HCT116 (cell line): ENCODE data around the gene EGFLAM. TPM values are rescaled to one million over a fixed set of nuclear protein-coding genes. Genes with fewer than 3 reads are reported as not detected.
A peak's percentile ranks its signal among the peaks of the same experiment; 100 is the strongest.

ENCODE experiments used
- ATAC-seq: fragments of 200-7000 bp; cut with Tn5 transposase; 2 replicates; pipeline ENCODE4 v1.9.1; 2020; ENCODE audit warnings: mild to moderate bottlenecking, moderate library complexity
- BruUV-seq: library from RNA; stranded (reverse); fragments of 400-500 nt; replicated peaks from 2 replicates; lab custom pipeline; 2021; lab: Mats Ljungman, UMichigan
- CTCF ChIA-PET: fragments of 300-600 bp; sonication (Branson Sonifier 250); formaldehyde crosslinking; loops from one replicate; lab custom pipeline; 2021; ENCODE audit warnings: antibody characterized with exemption; lab: Charles Lee
- POLR2A ChIA-PET: fragments of 300-600, 350-600 bp; sonication (Branson Sonifier 250); formaldehyde crosslinking; loops from one replicate; lab custom pipeline; 2021; ENCODE audit warnings: antibody characterized with exemption; lab: Charles Lee
- RAD21 ChIA-PET, 2 experiments: fragments of 300-600 bp; sonication (Branson Sonifier 250); formaldehyde crosslinking; loops; one replicate each; lab custom pipeline; 2023; ENCODE audit warnings: low total read pairs in 2 of 2; ENCODE audit not compliant: uncharacterized antibody in 2 of 2, unreplicated experiment in 2 of 2, low non-redundant PET in 1 of 2; lab: Charles Lee
- DNase-seq: peaks from one replicate; pipeline ENCODE4 v3.0.0-alpha.2; 2010; ENCODE audit warnings: low read depth, low spot score
- H2AFZ ChIP-seq: fragments of 200-600 bp; shearing (Covaris generic), sonication (generic); 2 replicates; pipeline ENCODE4 v1.6.1; 2017; ENCODE audit warnings: low read depth, mixed run types, mixed read lengths, antibody characterized with exemption, low read length; ENCODE audit not compliant: poor library complexity, severe bottlenecking
- H3K27ac ChIP-seq: 2 replicates; pipeline ENCODE4 v1.5.1; 2012; ENCODE audit warnings: low read depth, low read length
- H3K27me3 ChIP-seq: fragments of 200-600 bp; sonication (generic); 2 replicates; pipeline ENCODE4 v1.6.1; 2016; ENCODE audit warnings: mixed run types, low read length, mixed read lengths; ENCODE audit not compliant: insufficient read depth
- H3K36me3 ChIP-seq, 2 experiments: fragments of 200-500 bp in 1 of 2; fragments of 200-600 bp in 1 of 2; sonication (Bioruptor generic) in 1 of 2; sonication (generic) in 1 of 2; 2 replicates each; pipeline versions ENCODE4 v1.5.1 to v1.6.1; 2014 to 2016; ENCODE audit warnings: low read length in 2 of 2, inconsistent platforms in 1 of 2, mixed read lengths in 1 of 2, mixed run types in 1 of 2; ENCODE audit not compliant: insufficient read depth in 2 of 2, control insufficient read depth in 1 of 2
- H3K4me1 ChIP-seq, 2 experiments: fragments of 200-600 bp in 1 of 2; sonication (generic) in 1 of 2; 2 replicates each; pipeline versions ENCODE4 v1.5.1 to v1.6.1; 2012 to 2017; ENCODE audit warnings: low read length in 2 of 2, inconsistent platforms in 1 of 2, mild to moderate bottlenecking in 1 of 2, mixed read lengths in 1 of 2, mixed run types in 1 of 2, moderate library complexity in 1 of 2; ENCODE audit not compliant: insufficient read depth in 2 of 2, control insufficient read depth in 1 of 2
- H3K4me2 ChIP-seq: fragments of 200-600 bp; sonication (generic); 2 replicates; pipeline ENCODE4 v1.6.1; 2017; ENCODE audit warnings: mixed run types, low read length, mixed read lengths
- H3K4me3 ChIP-seq, 2 experiments: fragments of 200-600 bp in 1 of 2; sonication (generic) in 1 of 2; replicated peaks in 1 of 2; 2 replicates each; pipeline ENCODE4 v1.5.1; 2011 to 2016; ENCODE audit warnings: low read length in 2 of 2, control low read depth in 1 of 2, low read depth in 1 of 2, mild to moderate bottlenecking in 1 of 2, mixed read lengths in 1 of 2, mixed run types in 1 of 2
- H3K79me2 ChIP-seq: fragments of 200-600 bp; sonication (generic); 2 replicates; pipeline ENCODE4 v1.6.1; 2017; ENCODE audit warnings: mild to moderate bottlenecking, mixed run types, low read length, moderate library complexity, mixed read lengths; ENCODE audit not compliant: insufficient read depth
- H3K9ac ChIP-seq: fragments of 200-600 bp; sonication (generic); 2 replicates; pipeline ENCODE4 v1.6.1; 2016; ENCODE audit warnings: low read length, mixed read lengths
- H3K9me2 ChIP-seq: fragments of 200-600 bp; sonication (generic), shearing (Covaris generic); 2 replicates; pipeline ENCODE4 v1.6.1; 2017; ENCODE audit warnings: mixed run types, mild to moderate bottlenecking, moderate library complexity; ENCODE audit not compliant: insufficient read depth
- H3K9me3 ChIP-seq, 2 experiments: fragments of 200-500 bp in 1 of 2; fragments of 200-600 bp in 1 of 2; sonication (Bioruptor generic) in 1 of 2; sonication (generic) in 1 of 2; 2 replicates each; pipeline ENCODE4 v1.6.1; 2014 to 2017; ENCODE audit warnings: low read length in 2 of 2, mixed read lengths in 2 of 2, inconsistent platforms in 1 of 2, low read depth in 1 of 2, mild to moderate bottlenecking in 1 of 2, mixed run types in 1 of 2, moderate library complexity in 1 of 2; ENCODE audit not compliant: control insufficient read depth in 1 of 2, insufficient read depth in 1 of 2
- H4K20me1 ChIP-seq: fragments of 200-600 bp; sonication (generic), shearing (Covaris generic); 2 replicates; pipeline ENCODE4 v1.6.1; 2017; ENCODE audit warnings: mixed run types, mild to moderate bottlenecking, moderate library complexity; ENCODE audit not compliant: insufficient read depth
- ATF3 ChIP-seq: IDR thresholded peaks from 2 replicates; pipeline ENCODE4 v1.6.1; 2012
- EGR1 ChIP-seq: IDR thresholded peaks from 2 replicates; pipeline ENCODE4 v1.6.1; 2012; ENCODE audit warnings: low read depth
- ELF1 ChIP-seq: IDR thresholded peaks from 2 replicates; pipeline ENCODE4 v1.6.1; 2012; ENCODE audit warnings: low read depth, borderline replicate concordance
- EZH2phosphoT487 ChIP-seq: fragments of 200-600 bp; IDR thresholded peaks from 2 replicates; pipeline ENCODE4 v1.6.1; 2018; ENCODE audit warnings: antibody characterized with exemption, borderline replicate concordance
- RAD21 ChIP-seq: IDR thresholded peaks from 2 replicates; pipeline ENCODE4 v1.6.1; 2012; ENCODE audit warnings: low read depth, mild to moderate bottlenecking
- REST ChIP-seq: IDR thresholded peaks from 2 replicates; pipeline ENCODE4 v1.6.1; 2012; ENCODE audit warnings: low read depth
- SIN3A ChIP-seq: IDR thresholded peaks from 2 replicates; pipeline ENCODE4 v1.6.1; 2012; ENCODE audit warnings: low read depth
- SP1 ChIP-seq: IDR thresholded peaks from 2 replicates; pipeline ENCODE4 v1.6.1; 2012; ENCODE audit warnings: low read depth
- SRF ChIP-seq: IDR thresholded peaks from 2 replicates; pipeline ENCODE4 v1.6.1; 2012; ENCODE audit warnings: low read depth
- TCF7L2 ChIP-seq: IDR thresholded peaks from 2 replicates; pipeline ENCODE4 v1.7.0; 2011; ENCODE audit warnings: borderline replicate concordance, inconsistent platforms; ENCODE audit not compliant: insufficient read depth, insufficient read length; ENCODE audit errors: extremely low read depth
- ZBTB33 ChIP-seq: IDR thresholded peaks from 2 replicates; pipeline ENCODE4 v1.6.1; 2011; ENCODE audit warnings: mild to moderate bottlenecking, low read length, moderate library complexity; ENCODE audit not compliant: insufficient replicate concordance; ENCODE audit errors: extremely low read depth
- ZNF274 ChIP-seq: fragments of 200-500 bp; sonication (Bioruptor generic); IDR thresholded peaks from 2 replicates; pipeline ENCODE4 v1.6.1; 2014; ENCODE audit warnings: mild to moderate bottlenecking, low read depth, low read length, inconsistent platforms
- intact Hi-C: fragments of 100-400 bp; cut with micrococcal nuclease; formaldehyde crosslinking; loops from 2 replicates; pipeline ENCODE4 v1.10.0; 2022
- total RNA-seq: library from RNA; stranded (reverse); gene quantifications from one replicate; pipeline ENCODE4 v1.2.1, GENCODE V29; 2021; ENCODE audit not compliant: unreplicated experiment

The EGFLAM gene
- total RNA-seq, 1 experiment from 2014 or later, result not detected

- intact Hi-C loops, result loop anchor here (1.0 kb wide), 2 partner anchors 21 to 195 kb away; no protein-coding TSS in a partner anchor
- H3K4me2 ChIP-seq, result no peak overlapping the region
- no peak overlapping the region for H3K4me3 ChIP-seq
- H3K9me2 ChIP-seq, result no peaks in the 10 kb centered on the region
- H3K27ac ChIP-seq, result no peak overlapping the region
- ChIA-PET RAD21 (no interaction called here), POLR2A (no interaction called here)
- ATAC-seq, result no peak
- TF ChIP-seq EZH2phosphoT487, result no peak
- TF ChIP-seq, all 23 proteins: peak for 0
- no TSS peak for BruUV-seq
- DNase-seq, result no peak
- no peaks in the 10 kb centered on the region for H3K4me1 ChIP-seq
- H4K20me1 ChIP-seq, result no peaks in the 10 kb centered on the region
- no peaks in the 10 kb centered on the region for H3K9me3 ChIP-seq
- H3K9ac ChIP-seq, result no peak overlapping the region
- H3K79me2 ChIP-seq, result no peaks in the 10 kb centered on the region
- H2AFZ ChIP-seq, result no peak overlapping the region
- H3K36me3 ChIP-seq, result no peaks in the 10 kb centered on the region
- H3K27me3 ChIP-seq, result peaks cover 17% of the 10 kb centered on the region; the same call in 1 of the 2 replicates
- CTCF ChIA-PET, result interaction anchor here (1.0 to 1.5 kb wide), 3 partner anchors 9 to 195 kb away, joined by 3 to 6 read pairs (median 5); no protein-coding TSS in a partner anchor
These were observed 145.7 kb downstream of the EGFLAM start for GRCh38 chr5:38403877-38404635.

GRCh38 chr5:38404667-38405276 is 146.4 kb downstream of the EGFLAM start:
- DNase-seq (peak; percentile 37), ATAC-seq (peak; percentile 84)
- peaks cover 17% of the 10 kb centered on the region; the same call in 1 of the 2 replicates for H3K27me3 ChIP-seq
- no peak overlapping the region for H2AFZ ChIP-seq
- no peaks in the 10 kb centered on the region for H3K79me2 ChIP-seq
- H4K20me1 ChIP-seq, result no peaks in the 10 kb centered on the region
- ChIA-PET CTCF (interaction anchor here (1.0 to 1.5 kb wide), 3 partner anchors 10 to 196 kb away, joined by 3 to 6 read pairs (median 5); no protein-coding TSS in a partner anchor), POLR2A (no interaction called here), RAD21 (no interaction called here)
- no peak overlapping the region for H3K4me3 ChIP-seq
- H3K9ac ChIP-seq, result no peak overlapping the region
- no TSS peak for BruUV-seq
- H3K36me3 ChIP-seq, result no peaks in the 10 kb centered on the region
- intact Hi-C loops, result loop anchor here (1.0 kb wide), 2 partner anchors 21 to 195 kb away; no protein-coding TSS in a partner anchor
- no peaks in the 10 kb centered on the region for H3K4me1 ChIP-seq
- H3K9me3 ChIP-seq, result no peaks in the 10 kb centered on the region
- H3K9me2 ChIP-seq, result no peaks in the 10 kb centered on the region
- H3K27ac ChIP-seq, result no peak overlapping the region
- H3K4me2 ChIP-seq, result no peak overlapping the region
- no peak for TF ChIP-seq EGR1
- no peak for TF ChIP-seq ZBTB33
- no peak for TF ChIP-seq TCF7L2
- no peak for TF ChIP-seq SIN3A
- TF ChIP-seq REST, result no peak
- peak; percentile 71 for TF ChIP-seq RAD21
- no peak for TF ChIP-seq SP1
- TF ChIP-seq SRF, result no peak
- no peak for TF ChIP-seq ATF3
- no peak for TF ChIP-seq ZNF274
- TF ChIP-seq ELF1, result no peak
